Stimulated activated CD4-positive, alpha-beta T cell treated with anti-CD3 and anti-CD28 coated beads, TNF-alpha, amount 100 ng/mL, for 1 hour (primary cell): Measurements from ENCODE around the gene NR1D2.

Experiments
- DNase-seq, 3 donors: peaks; one replicate each; pipeline ENCODE4 v3.0.0-alpha.2; 2020; ENCODE audit warnings: low read depth in 3 of 3, low spot score in 1 of 3

The NR1D2 gene

GRCh38 chr3:23928524-23928923 is 16.6 kb upstream of the NR1D2 start:
- no peak for DNase-seq

- DNase-seq, result no peak
These were observed 13.5 kb upstream of the NR1D2 start for GRCh38 chr3:23931597-23931996.

GRCh38 chr3:23932571-23932970 is 12.5 kb upstream of the NR1D2 start:
- DNase-seq, result no peak

GRCh38 chr3:23934253-23934652 is 10.8 kb upstream of the NR1D2 start:
- DNase-seq, result no peak

- DNase-seq, result no peak
These were observed 7.8 kb upstream of the NR1D2 start for GRCh38 chr3:23937296-23937695.

- DNase-seq, result no peak
These were observed 6.4 kb upstream of the NR1D2 start for GRCh38 chr3:23938688-23939087.

GRCh38 chr3:23940775-23941174 is 4.3 kb upstream of the NR1D2 start:
- DNase-seq, result no peak

GRCh38 chr3:23941440-23941839 is 3.6 kb upstream of the NR1D2 start:
- no peak for DNase-seq

GRCh38 chr3:23942546-23942945 is 2.5 kb upstream of the NR1D2 start:
- DNase-seq, result no peak

- no peak for DNase-seq
These were observed 891 bp upstream of the NR1D2 start for GRCh38 chr3:23944007-23944783.

GRCh38 chr3:23945663-23945912 is 502 bp downstream of the NR1D2 start:
- no peak for DNase-seq

- DNase-seq, result peak; percentile 92 to 97 (median 96)
These were observed 1.0 kb downstream of the NR1D2 start for GRCh38 chr3:23945913-23946687.

- DNase-seq, result no peak
These were observed 3.7 kb downstream of the NR1D2 start for GRCh38 chr3:23948761-23949160.

GRCh38 chr3:23949784-23950183 is 4.7 kb downstream of the NR1D2 start:
- no peak for DNase-seq

GRCh38 chr3:23950293-23950692 is 5.2 kb downstream of the NR1D2 start:
- DNase-seq, result no peak

GRCh38 chr3:23952646-23953045 is 7.6 kb downstream of the NR1D2 start:
- DNase-seq, result no peak

GRCh38 chr3:23953523-23953922 is 8.4 kb downstream of the NR1D2 start:
- DNase-seq, result no peak

GRCh38 chr3:23954144-23954543 is 9.1 kb downstream of the NR1D2 start:
- DNase-seq, result no peak

GRCh38 chr3:23956701-23957100 is 11.6 kb downstream of the NR1D2 start:
- DNase-seq, result no peak

- no peak for DNase-seq
These were observed 14.2 kb downstream of the NR1D2 start for GRCh38 chr3:23959135-23959900.

GRCh38 chr3:23960649-23961048 is 15.6 kb downstream of the NR1D2 start:
- DNase-seq, result no peak

- DNase-seq, result no peak
These were observed 16.0 kb downstream of the NR1D2 start for GRCh38 chr3:23961066-23961465.
